ENCODE data around the gene TMTC2.

Gene TMTC2

GRCh38 chr12:82835217-82835616 lies 148.5 kb downstream of the TMTC2 start:
- Histone ChIP-seq H4K8ac (ENCODE audit: low read depth, low read length) (no peak overlapping the region), H2AK5ac (ENCODE audit: low read length) (no peak overlapping the region), H3K18ac (ENCODE audit: low read length) (no peak overlapping the region), H2BK12ac (ENCODE audit: low read length) (no peak overlapping the region), H3K23ac (ENCODE audit: low read length) (no peak overlapping the region), H3K14ac (ENCODE audit: low read length) (no peak overlapping the region), H3K36me3 (ENCODE audit: control insufficient read depth in 1 of 2, insufficient read depth in 2 of 2, low read length in 2 of 2) (no peaks in the 10 kb centered on the region), H3K79me2 (ENCODE audit: control insufficient read depth, insufficient read depth, low read length, poor library complexity) (no peaks in the 10 kb centered on the region), H4K91ac (ENCODE audit: low read depth, low read length) (no peak overlapping the region), H3K9me3 (ENCODE audit: insufficient read depth, low read depth, low read length) (no peaks in the 10 kb centered on the region), H3K4me1 (ENCODE audit: control insufficient read depth in 1 of 2, insufficient read depth in 2 of 2, low read length in 2 of 2) (peaks cover 0 to 3% of the 10 kb centered on the region in 2 experiments), H3K79me1 (ENCODE audit: low read length) (peaks cover 2% of the 10 kb centered on the region), H2AFZ (ENCODE audit: insufficient read depth, low read length, poor library complexity) (no peak overlapping the region), H2BK5ac (ENCODE audit: low read depth, low read length, poor library complexity) (no peak overlapping the region), H2BK120ac (ENCODE audit: insufficient read depth, low read length, poor library complexity) (no peak overlapping the region), H3K27me3 (ENCODE audit: insufficient read depth, low read length) (no peaks in the 10 kb centered on the region), H3K4ac (ENCODE audit: low read depth, low read length) (no peak overlapping the region), H3K4me2 (ENCODE audit: low read length) (no peak overlapping the region), H3K27ac (ENCODE audit: low read depth, low read length) (no peak overlapping the region), H4K12ac (ENCODE audit: low read depth, low read length) (no peak overlapping the region), H3K4me3 (ENCODE audit: low read depth, low read length) (no peak overlapping the region), H3K9ac (ENCODE audit: low read length) (no peak overlapping the region)
- no peak for DNase-seq

- no peak overlapping the region for H3K4me3 ChIP-seq (ENCODE audit: low read depth, low read length)
- H3K9me3 ChIP-seq (ENCODE audit: insufficient read depth, low read depth, low read length): no peaks in the 10 kb centered on the region
- no peak overlapping the region for H3K4ac ChIP-seq (ENCODE audit: low read depth, low read length)
- H3K18ac ChIP-seq (ENCODE audit: low read length): no peak overlapping the region
- no peaks in the 10 kb centered on the region for H3K27me3 ChIP-seq (ENCODE audit: insufficient read depth, low read length)
- H3K27ac ChIP-seq (ENCODE audit: low read depth, low read length): no peak overlapping the region
- peaks cover 0 to 3% of the 10 kb centered on the region in 2 experiments for H3K4me1 ChIP-seq (ENCODE audit: control insufficient read depth in 1 of 2, insufficient read depth in 2 of 2, low read length in 2 of 2)
- no peak overlapping the region for H3K23ac ChIP-seq (ENCODE audit: low read length)
- H2BK120ac ChIP-seq (ENCODE audit: insufficient read depth, low read length, poor library complexity): no peak overlapping the region
- H4K8ac ChIP-seq (ENCODE audit: low read depth, low read length): no peak overlapping the region
- no peak overlapping the region for H3K14ac ChIP-seq (ENCODE audit: low read length)
- no peak overlapping the region for H2BK5ac ChIP-seq (ENCODE audit: low read depth, low read length, poor library complexity)
- no peak overlapping the region for H4K91ac ChIP-seq (ENCODE audit: low read depth, low read length)
- peaks cover 2% of the 10 kb centered on the region for H3K79me1 ChIP-seq (ENCODE audit: low read length)
- no CpG with 5 or more reads among the region's 1 CpG for WGBS (ENCODE audit: extremely low coverage, insufficient coverage, insufficient read length)
- no peak overlapping the region for H3K9ac ChIP-seq (ENCODE audit: low read length)
- peaks cover 0 to under 1% of the 10 kb centered on the region in 2 experiments for H3K36me3 ChIP-seq (ENCODE audit: control insufficient read depth in 1 of 2, insufficient read depth in 2 of 2, low read length in 2 of 2)
- DNase-seq: no peak
- H2AFZ ChIP-seq (ENCODE audit: insufficient read depth, low read length, poor library complexity): no peak overlapping the region
- H4K12ac ChIP-seq (ENCODE audit: low read depth, low read length): no peak overlapping the region
- peaks cover 2% of the 10 kb centered on the region for H3K79me2 ChIP-seq (ENCODE audit: control insufficient read depth, insufficient read depth, low read length, poor library complexity)
- H2AK5ac ChIP-seq (ENCODE audit: low read length): no peak overlapping the region
- no peak overlapping the region for H3K4me2 ChIP-seq (ENCODE audit: low read length)
- H2BK12ac ChIP-seq (ENCODE audit: low read length): no peak overlapping the region
Measured at GRCh38 chr12:82838131-82838551, 151.4 kb downstream of the TMTC2 start.

DNA sequence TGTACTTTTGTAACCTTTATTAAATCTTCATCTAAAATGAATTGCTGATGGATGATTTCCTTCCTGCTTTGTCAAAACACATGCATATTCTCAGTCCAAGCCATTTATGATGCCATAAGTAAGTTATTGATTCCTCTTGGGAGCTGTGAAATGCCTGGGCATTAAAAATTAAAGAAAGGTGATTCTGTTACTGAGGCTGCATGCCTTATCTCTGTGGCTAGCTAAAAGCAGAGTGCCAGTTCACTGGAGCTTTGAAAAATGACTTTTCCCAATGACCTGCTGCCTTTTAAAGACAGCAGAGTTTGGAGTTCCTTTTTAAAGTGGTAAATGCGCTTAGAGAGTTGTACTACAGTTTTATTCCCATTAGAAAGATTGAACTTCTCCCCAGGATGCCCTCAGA lies 152.1 kb downstream of the TMTC2 start:
- Histone ChIP-seq H3K27ac (ENCODE audit: low read depth, low read length) (no peak overlapping the region), H3K9ac (ENCODE audit: low read length) (no peak overlapping the region), H2BK120ac (ENCODE audit: insufficient read depth, low read length, poor library complexity) (no peak overlapping the region), H2AFZ (ENCODE audit: insufficient read depth, low read length, poor library complexity) (no peak overlapping the region), H2BK5ac (ENCODE audit: low read depth, low read length, poor library complexity) (no peak overlapping the region), H2AK5ac (ENCODE audit: low read length) (no peak overlapping the region), H3K4me2 (ENCODE audit: low read length) (no peak overlapping the region), H3K23ac (ENCODE audit: low read length) (no peak overlapping the region), H3K18ac (ENCODE audit: low read length) (no peak overlapping the region), H4K8ac (ENCODE audit: low read depth, low read length) (no peak overlapping the region), H3K14ac (ENCODE audit: low read length) (no peak overlapping the region), H3K4me3 (ENCODE audit: low read depth, low read length) (no peak overlapping the region), H3K4me1 (ENCODE audit: control insufficient read depth in 1 of 2, insufficient read depth in 2 of 2, low read length in 2 of 2) (peaks cover 2 to 3% of the 10 kb centered on the region in 2 experiments), H3K36me3 (ENCODE audit: control insufficient read depth in 1 of 2, insufficient read depth in 2 of 2, low read length in 2 of 2) (peaks cover 0 to 2% of the 10 kb centered on the region in 2 experiments), H4K12ac (ENCODE audit: low read depth, low read length) (no peak overlapping the region), H2BK12ac (ENCODE audit: low read length) (no peak overlapping the region), H3K79me2 (ENCODE audit: control insufficient read depth, insufficient read depth, low read length, poor library complexity) (peaks cover 2% of the 10 kb centered on the region), H3K9me3 (ENCODE audit: insufficient read depth, low read depth, low read length) (no peaks in the 10 kb centered on the region), H3K79me1 (ENCODE audit: low read length) (peaks cover 2% of the 10 kb centered on the region), H3K27me3 (ENCODE audit: insufficient read depth, low read length) (no peaks in the 10 kb centered on the region), H4K91ac (ENCODE audit: low read depth, low read length) (no peak overlapping the region), H3K4ac (ENCODE audit: low read depth, low read length) (no peak overlapping the region)
- no CpG with 5 or more reads among the region's 1 CpG for WGBS (ENCODE audit: extremely low coverage, insufficient coverage, insufficient read length)
- no peak for DNase-seq

GRCh38 chr12:82839796-82840195 lies 153.1 kb downstream of the TMTC2 start:
- no peak overlapping the region for H3K4me2 ChIP-seq (ENCODE audit: low read length)
- no peak overlapping the region for H4K12ac ChIP-seq (ENCODE audit: low read depth, low read length)
- peaks cover 2 to 3% of the 10 kb centered on the region in 2 experiments for H3K36me3 ChIP-seq (ENCODE audit: control insufficient read depth in 1 of 2, insufficient read depth in 2 of 2, low read length in 2 of 2)
- H3K9ac ChIP-seq (ENCODE audit: low read length): no peak overlapping the region
- no peaks in the 10 kb centered on the region for H3K27me3 ChIP-seq (ENCODE audit: insufficient read depth, low read length)
- no peak overlapping the region for H4K8ac ChIP-seq (ENCODE audit: low read depth, low read length)
- H3K4me1 ChIP-seq (ENCODE audit: control insufficient read depth in 1 of 2, insufficient read depth in 2 of 2, low read length in 2 of 2): peaks cover 2 to 3% of the 10 kb centered on the region in 2 experiments
- no peak overlapping the region for H2BK12ac ChIP-seq (ENCODE audit: low read length)
- peak overlapping the region; percentile 6 for H3K4ac ChIP-seq (ENCODE audit: low read depth, low read length)
- no peak overlapping the region for H4K91ac ChIP-seq (ENCODE audit: low read depth, low read length)
- no peak overlapping the region for H2AFZ ChIP-seq (ENCODE audit: insufficient read depth, low read length, poor library complexity)
- H3K23ac ChIP-seq (ENCODE audit: low read length): no peak overlapping the region
- H3K9me3 ChIP-seq (ENCODE audit: insufficient read depth, low read depth, low read length): no peaks in the 10 kb centered on the region
- H3K18ac ChIP-seq (ENCODE audit: low read length): no peak overlapping the region
- no peak overlapping the region for H3K14ac ChIP-seq (ENCODE audit: low read length)
- H3K4me3 ChIP-seq (ENCODE audit: low read depth, low read length): no peak overlapping the region
- H3K79me1 ChIP-seq (ENCODE audit: low read length): peaks cover 2% of the 10 kb centered on the region
- H3K27ac ChIP-seq (ENCODE audit: low read depth, low read length): no peak overlapping the region
- no CpG with 5 or more reads among the region's 4 CpGs for WGBS (ENCODE audit: extremely low coverage, insufficient coverage, insufficient read length)
- H3K79me2 ChIP-seq (ENCODE audit: control insufficient read depth, insufficient read depth, low read length, poor library complexity): peaks cover 2% of the 10 kb centered on the region
- H2AK5ac ChIP-seq (ENCODE audit: low read length): no peak overlapping the region
- no peak overlapping the region for H2BK5ac ChIP-seq (ENCODE audit: low read depth, low read length, poor library complexity)
- DNase-seq: no peak
- H2BK120ac ChIP-seq (ENCODE audit: insufficient read depth, low read length, poor library complexity): no peak overlapping the region
